HG02798 (cell line): ENCODE data around the gene ELL.

ENCODE experiments used
- ATAC-seq: cut with Tn5 transposase; IDR thresholded peaks from one replicate; pipeline ENCODE4 v1.9.1; 2021; ENCODE audit warnings: mild to moderate bottlenecking; ENCODE audit not compliant: unreplicated experiment, poor library complexity

ELL gene

GRCh38 chr19:18450931-18451836 lies 70.7 kb downstream of the ELL start:
- ATAC-seq = peak; percentile 55

DNA sequence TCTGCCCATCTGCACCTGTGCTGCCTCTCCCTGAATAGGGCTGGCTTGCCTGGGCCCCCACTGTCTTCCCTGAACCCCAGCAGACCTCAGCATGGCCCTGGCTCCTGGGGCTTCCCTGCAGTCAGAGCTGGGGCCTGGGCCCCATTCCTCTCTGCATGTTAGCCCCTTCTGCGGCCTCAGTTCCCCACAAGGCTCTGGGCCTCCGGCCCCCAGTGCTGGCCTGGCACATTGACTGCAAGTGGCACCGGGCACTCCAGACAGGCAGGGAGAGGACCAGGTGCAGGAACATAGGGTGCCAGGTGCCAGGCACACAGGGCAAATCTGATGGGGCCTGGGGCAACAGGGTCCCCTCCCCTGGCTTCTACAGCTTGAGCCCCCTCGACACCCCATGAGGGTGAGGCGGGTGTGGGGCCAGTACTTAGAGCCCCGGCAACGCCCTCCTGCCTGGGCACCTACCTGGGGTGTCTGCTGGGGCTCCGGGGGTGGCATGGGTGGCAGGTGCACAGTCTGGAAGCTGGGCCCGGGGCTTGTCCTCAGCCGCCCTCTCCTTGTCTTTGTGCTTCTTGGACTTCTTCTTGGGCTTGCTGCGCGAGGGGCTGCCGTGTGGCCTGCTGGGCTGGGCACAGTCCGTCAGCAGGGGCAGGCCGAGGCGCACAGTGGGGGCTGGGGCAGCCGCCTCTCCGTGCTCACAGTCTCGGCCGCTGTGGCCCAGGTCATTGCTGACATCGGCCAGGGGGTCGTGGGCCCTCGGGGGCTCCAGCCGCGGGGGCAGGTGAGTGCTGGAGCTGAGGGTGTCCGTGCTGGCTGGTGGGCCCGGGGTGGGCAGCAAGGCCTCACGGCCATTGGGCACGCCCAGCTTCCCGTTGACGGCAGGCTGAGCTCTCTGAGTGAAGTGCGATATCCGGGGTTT lies 71.6 kb downstream of the ELL start:
- no peak for ATAC-seq

GRCh38 chr19:18449552-18449951 lies 72.3 kb downstream of the ELL start:
- no peak for ATAC-seq

DNA sequence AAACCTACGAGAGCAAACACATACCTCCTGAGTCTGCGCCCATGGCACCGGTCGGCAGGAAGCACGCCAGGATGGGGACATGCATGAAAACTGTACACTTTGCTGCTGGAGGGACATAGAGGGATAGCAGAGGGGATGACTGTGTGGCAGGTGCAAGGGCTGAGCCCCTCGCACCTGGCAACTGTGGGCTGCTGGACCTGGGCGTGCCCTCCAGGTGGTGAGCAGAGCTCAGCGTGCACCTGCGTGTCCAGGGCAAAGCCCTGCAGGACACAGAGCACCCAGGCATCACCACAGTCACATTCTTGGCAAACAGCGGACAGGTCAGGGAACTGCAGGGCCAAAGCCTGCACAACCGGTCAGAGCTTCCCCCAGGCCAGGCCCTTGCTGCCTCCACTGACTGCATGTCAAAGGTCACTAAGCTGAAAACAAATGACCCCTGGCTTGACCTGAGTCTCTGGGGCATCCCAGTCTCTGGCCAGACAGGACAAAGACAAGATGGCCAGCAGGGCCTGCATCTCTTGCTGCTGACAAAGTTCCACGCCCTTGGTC lies 75.0 kb downstream of the ELL start:
- ATAC-seq = no peak

GRCh38 chr19:18446145-18446810 lies 75.6 kb downstream of the ELL start:
- ATAC-seq = no peak

- ATAC-seq = no peak
Measured at GRCh38 chr19:18445262-18445948, 76.5 kb downstream of the ELL start.

GRCh38 chr19:18444513-18444912 lies 77.4 kb downstream of the ELL start:
- ATAC-seq = no peak

DNA sequence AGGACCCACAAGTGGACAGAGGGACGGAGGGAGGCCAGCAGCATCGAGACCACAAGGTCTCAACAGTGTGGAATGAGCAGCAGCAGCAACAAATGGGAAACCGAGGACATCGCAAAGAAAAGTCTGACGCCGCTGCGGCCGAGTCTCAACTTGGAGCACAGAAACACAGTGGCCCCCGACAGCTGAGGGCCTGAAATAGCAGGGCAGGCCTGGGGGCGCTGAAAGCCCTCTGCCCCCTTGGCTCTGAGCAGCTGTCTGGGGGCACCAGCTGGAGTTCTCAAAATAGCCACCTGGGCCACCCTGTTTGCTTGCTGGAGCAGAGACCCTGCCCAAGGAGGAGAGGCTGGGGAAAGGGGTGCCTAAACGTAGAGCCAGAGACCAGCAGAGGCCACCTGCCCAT lies 78.0 kb downstream of the ELL start:
- no peak for ATAC-seq

DNA sequence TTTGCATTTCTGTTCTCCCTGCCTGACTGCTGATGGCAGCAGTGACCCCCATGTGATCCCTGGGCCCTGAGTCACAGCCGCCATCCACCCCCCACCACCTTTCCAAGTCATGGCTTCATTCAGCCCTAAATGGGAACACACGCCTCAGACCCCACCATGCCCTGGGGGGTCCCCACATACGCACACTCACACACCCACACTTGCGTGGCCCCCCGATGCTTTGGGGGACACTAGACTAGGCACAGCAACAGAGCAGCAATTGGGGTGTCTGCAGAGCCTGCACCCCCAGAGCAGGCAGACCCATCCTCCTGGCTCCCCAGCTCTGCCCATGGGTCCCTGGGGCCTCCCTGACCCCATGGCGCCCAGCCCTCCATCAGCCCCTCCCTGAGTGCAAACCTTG lies 78.5 kb downstream of the ELL start:
- no peak for ATAC-seq

DNA sequence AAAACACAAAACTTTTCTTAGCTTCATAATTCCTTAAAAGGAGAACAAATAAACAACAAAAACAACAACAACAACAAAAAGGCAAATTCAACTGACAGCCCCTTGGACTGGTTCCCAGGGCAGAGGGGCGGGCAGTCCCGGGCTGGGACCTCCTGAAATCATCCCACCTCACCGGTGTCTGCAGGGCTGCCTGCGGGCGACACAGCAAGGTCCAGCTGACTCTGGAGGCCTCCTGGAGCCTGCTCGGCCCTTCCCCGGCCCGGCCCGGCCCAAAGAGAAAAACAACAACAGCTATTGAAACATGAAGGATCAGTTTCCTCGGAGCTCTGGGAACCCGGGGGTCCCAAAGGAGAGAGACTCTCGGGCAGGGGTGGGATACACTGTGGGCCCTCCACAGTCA lies 78.9 kb downstream of the ELL start:
- ATAC-seq = no peak

- no peak for ATAC-seq
Measured at GRCh38 chr19:18441804-18442788, 79.8 kb downstream of the ELL start.

DNA sequence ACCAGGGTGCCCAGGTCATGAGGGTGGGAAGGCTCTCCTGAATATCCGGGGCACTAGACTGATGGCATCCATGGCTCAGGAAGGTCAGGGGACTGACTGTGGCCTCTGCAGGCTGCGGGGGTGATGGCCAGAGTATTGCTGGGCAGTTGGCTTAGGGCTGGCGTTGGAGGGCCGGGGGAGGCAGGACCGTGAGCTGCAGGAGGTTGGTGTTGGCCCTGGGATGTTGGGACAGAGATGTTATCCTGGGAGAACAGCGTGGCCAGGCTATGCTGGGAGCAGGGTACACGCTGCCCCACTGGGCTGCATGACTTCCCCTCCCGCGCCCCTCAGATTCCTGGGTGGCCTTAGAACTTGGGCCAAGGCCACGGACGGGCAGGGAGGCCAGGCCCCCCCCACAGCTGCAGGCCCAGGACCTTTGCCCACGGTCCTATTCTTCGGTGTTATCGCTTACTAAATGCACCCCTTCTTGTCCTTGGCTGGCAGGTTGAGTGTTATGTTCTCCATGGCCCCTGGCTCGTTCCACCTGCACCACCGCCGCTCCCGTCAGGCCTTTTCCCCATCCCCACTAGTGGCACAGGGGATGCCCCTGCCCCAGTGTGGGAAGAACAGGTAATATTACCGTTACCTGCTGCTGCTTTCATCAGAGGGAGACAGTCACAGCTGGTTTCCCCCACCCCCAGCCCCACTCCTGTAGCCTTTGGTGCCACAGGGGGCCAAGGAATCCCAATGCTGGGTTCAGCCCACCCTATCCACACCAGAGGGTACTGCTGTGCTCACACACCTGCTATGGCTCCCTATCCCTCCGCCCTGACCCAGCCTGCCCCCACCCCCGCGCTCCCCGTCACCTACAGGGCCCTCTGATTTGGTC lies 80.7 kb downstream of the ELL start:
- ATAC-seq = no peak

DNA sequence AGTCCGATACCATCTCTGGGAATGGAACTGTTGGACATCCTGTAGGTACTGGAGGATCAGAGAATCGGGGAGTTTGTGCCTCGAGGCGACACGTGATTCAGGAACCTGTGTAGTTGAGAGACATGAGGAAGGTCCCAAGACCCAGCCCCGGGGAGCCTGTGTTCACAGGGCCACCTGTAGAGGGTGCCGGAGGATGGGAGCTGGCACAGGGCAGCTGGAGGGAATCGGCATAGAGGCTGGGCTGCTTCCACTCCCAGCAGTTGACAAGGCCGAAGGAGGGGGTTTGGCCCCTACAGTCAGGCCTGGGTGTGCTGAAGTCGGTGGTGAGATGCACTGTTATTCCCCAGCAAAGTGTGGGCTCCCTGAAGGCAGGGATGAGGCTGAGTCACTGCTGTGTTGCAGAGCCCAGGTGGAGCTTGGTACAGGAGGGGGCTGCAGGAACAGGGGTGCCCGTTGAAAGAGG lies 81.4 kb downstream of the ELL start:
- ATAC-seq = no peak

DNA sequence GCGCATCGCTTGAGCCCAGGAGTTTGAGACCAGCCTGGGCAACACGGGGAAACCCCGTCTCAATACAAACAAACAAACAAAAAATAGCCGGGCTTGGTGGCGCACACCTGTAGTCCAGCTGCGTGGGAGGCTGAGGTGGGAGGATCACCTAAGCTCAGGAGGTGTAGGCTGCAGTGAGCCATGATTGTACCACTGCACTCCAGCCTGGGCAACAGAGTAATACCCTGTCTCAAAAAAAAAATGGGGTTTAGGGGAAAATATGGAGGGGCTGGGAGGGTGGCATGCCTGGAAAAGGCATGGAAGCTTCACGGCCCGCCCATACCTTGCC lies 82.0 kb downstream of the ELL start:
- no peak for ATAC-seq

GRCh38 chr19:18439025-18439909 lies 82.6 kb downstream of the ELL start:
- ATAC-seq = no peak

- ATAC-seq = no peak
Measured at GRCh38 chr19:18438331-18439024, 83.4 kb downstream of the ELL start.
